ENCODE data around the gene ATF5.

ATF5 gene

GRCh38 chr19:49981603-49982593 is 52.9 kb downstream of the ATF5 start:
- H3K4me1 ChIP-seq (ENCODE audit: control insufficient read depth, insufficient read depth, low read length) = no peaks in the 10 kb centered on the region
- no peak overlapping the region for H3K4me3 ChIP-seq (ENCODE audit: low read length in 2 of 2)
- no peaks in the 10 kb centered on the region for H3K9me3 ChIP-seq (ENCODE audit: control insufficient read depth in 2 of 2, low read length in 2 of 2)
- no peak overlapping the region for H3K9ac ChIP-seq (ENCODE audit: low read length in 2 of 2)
- H3K36me3 ChIP-seq (ENCODE audit: control insufficient read depth in 2 of 2, insufficient read depth in 2 of 2, low read length in 2 of 2) = peaks cover 46 to 49% of the 10 kb centered on the region in 2 donors
- H3K27me3 ChIP-seq (ENCODE audit: control insufficient read depth in 1 of 2, insufficient read depth in 2 of 2, low read length in 2 of 2) = no peaks in the 10 kb centered on the region
- no peak overlapping the region for H3K27ac ChIP-seq (ENCODE audit: low read length)

Measured in stomach smooth muscle (tissue), 2 donors.